22Rv1 (cell line): ENCODE results near the gene PELO.

Experiments
- H3K27ac ChIP-seq: fragments of 450-650 bp; 2 replicates; pipeline ENCODE4 v1.5.1; 2017
- CTCF ChIP-seq: fragments of 450-650 bp; IDR thresholded peaks from 2 replicates; pipeline ENCODE4 v1.5.1; 2017; ENCODE audit warnings: mild to moderate bottlenecking
- ZFX ChIP-seq: fragments of 450-650 bp; IDR thresholded peaks from 2 replicates; pipeline ENCODE4 v1.6.1; 2017; ENCODE audit warnings: antibody characterized with exemption, borderline replicate concordance

The PELO gene

DNA sequence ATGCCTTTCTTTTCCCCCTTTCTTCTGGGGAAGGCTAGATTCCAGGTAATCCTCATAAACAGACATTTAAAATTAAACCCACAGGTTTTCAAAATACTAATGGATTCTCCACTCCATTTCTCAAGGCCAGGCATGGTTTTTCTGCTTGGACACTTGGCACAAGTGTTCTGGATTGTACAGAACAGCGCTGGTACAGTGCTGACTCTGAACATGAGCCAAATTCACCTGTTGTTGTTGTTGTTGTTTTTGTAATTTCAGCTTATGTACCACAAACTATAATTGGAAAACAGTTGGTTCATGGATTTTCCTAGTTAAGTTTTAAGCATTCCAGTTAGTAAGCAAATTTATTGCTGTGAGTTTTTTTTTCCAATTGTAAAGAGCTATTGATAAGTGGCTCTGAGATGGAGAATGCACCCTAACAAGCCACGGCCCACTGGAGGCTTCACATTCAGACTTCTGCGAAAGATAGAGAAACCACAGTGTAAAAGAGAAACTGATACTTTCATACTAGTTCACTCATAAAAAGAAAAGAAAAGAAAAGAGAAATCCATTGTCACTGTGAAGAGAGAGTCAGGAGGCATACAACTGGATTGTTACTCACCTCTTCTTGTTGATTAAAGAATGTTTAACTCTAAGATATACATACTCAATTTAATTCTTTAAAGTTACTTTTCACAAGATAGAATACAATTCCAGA lies 16.2 kb upstream of the PELO start:
- H3K27ac ChIP-seq, result no peak overlapping the region
- TF ChIP-seq CTCF (no peak), ZFX (no peak)

GRCh38 chr5:52772668-52773067 lies 15.0 kb upstream of the PELO start:
- no peak overlapping the region for H3K27ac ChIP-seq
- TF ChIP-seq CTCF (no peak), ZFX (no peak)

DNA sequence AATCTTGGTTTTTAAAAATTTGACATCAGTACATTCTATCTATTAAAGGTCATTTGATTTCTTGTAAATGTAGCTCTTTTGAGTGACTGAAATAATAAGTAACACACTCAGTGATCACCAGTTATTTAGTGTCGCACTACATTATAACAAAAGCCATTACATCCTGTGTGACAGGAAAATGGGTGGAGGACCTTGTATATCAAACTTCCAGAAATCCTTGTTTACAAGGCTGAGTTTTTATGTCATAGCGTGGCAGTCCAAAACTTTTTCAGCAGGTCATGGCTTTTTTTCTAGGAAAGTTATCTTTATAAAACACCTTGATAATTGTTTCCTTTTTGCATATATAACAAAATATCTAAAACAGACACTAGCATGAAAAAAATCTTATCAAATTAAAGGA lies 14.4 kb upstream of the PELO start:
- H3K27ac ChIP-seq, result no peak overlapping the region
- TF ChIP-seq CTCF, result no peak
- no peak for TF ChIP-seq ZFX

DNA sequence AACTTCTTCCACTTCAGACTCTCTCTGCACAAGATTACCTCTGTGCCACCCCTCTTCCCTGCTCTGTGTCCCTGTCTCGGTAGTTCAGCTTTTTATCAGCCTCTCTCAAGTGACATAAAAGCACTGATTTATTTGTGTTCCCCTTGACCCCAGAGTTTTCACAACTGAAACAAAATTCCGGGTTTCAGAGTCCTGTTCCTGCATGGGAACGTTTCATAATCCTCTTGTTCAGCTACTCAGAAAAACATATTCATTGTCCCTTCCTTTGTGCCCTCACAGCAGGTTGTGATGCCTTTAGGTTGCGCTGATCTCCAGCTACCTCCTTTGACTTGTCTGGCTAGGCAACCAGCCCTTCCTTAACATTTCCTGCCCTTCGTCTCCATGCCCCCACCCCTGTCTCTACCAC lies 13.7 kb upstream of the PELO start:
- no peak overlapping the region for H3K27ac ChIP-seq
- TF ChIP-seq CTCF (no peak), ZFX (no peak)

DNA sequence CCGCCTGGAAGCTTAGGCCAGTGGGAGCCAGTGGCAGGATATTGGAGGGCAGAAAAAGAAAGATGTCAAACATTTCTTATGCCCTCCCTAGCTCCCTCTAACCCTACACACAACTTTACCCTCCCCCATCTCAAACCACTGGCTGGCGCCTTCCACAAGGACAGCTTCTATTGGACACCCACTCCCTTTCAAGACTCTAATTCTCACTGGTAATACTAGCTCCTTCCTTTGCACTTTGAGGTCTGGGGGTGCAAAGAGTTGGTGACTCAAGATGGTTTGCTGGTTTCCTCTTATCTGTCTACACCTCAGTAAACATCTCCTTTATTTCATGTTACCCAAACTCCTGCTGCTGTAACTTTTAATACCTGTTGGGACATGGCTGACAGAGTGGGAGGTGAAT lies 11.6 kb upstream of the PELO start:
- TF ChIP-seq CTCF, result no peak
- TF ChIP-seq ZFX, result no peak
- H3K27ac ChIP-seq, result no peak overlapping the region

DNA sequence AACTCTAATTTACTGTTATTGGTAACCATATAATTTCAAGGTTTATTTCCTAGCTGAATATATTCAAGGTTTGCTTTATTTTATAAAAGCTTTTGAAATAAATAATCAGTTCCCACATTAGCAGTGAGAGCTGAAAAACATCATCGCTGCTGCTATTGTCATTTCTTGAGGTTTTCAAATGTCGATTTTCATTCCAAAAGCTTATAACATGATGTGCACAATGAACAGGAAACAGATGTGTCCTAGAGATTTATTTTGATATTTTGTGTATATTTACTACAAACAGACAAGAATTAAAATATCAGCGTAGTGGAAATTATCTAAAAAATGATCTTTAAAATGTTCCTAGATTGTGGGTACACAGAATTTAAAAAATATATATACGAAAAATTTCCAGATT lies 10.5 kb upstream of the PELO start:
- TF ChIP-seq ZFX (no peak), CTCF (no peak)
- no peak overlapping the region for H3K27ac ChIP-seq

DNA sequence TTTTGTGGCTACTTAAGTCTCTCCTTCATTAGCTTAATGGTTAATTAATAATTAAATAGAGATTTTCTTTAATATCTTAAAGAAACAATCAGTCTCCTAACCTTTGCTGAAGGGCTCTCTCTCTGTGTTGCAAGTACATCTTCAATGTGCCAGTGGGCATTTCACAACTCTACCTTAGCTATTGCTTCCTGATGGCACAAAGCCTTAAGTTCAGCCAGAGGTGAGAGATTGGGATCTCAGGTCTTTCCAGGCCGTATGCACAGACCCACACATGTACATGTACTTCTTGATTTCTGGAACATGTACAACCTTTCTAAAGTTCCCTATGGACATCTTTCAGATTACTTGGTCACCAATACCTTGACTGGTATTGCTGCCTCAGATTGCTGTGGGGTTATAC lies 8.9 kb upstream of the PELO start:
- TF ChIP-seq ZFX, result no peak
- no peak for TF ChIP-seq CTCF
- no peak overlapping the region for H3K27ac ChIP-seq
